Measurements from ENCODE around the gene STK31.
"Not testable (repeated sequence)": the region's sequence is repeated elsewhere in the genome, so short reads cannot be mapped to it uniquely, and the experiment has no call there.

Gene STK31

GRCh38 chr7:23804707-23805106 lies 94.7 kb downstream of the STK31 start:
- DNase-seq = no peak

GRCh38 chr7:23808421-23808820 lies 98.4 kb downstream of the STK31 start:
- no peak for DNase-seq

- DNase-seq = no peak
Observed at GRCh38 chr7:23810099-23810498, 100.1 kb downstream of the STK31 start.

DNA sequence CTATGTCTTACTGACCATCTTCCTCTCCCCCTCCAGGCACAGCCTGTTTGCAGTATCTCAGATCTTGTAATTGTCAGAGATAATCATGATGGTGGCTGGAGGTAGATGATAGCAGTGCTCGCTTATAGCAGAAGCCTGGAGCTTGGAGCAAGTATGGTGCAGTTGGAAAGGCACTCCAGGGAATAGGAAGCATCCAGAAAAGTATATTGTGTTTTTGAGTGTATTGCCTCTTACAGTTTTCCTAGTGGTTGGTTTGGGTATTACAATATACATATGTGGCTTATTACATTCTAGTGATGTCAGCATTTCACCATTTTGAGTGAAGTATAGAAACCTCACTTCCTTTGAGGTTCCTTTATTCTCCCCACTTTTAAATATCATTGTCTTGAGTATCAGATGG lies 101.5 kb downstream of the STK31 start:
- no peak for DNase-seq

DNA sequence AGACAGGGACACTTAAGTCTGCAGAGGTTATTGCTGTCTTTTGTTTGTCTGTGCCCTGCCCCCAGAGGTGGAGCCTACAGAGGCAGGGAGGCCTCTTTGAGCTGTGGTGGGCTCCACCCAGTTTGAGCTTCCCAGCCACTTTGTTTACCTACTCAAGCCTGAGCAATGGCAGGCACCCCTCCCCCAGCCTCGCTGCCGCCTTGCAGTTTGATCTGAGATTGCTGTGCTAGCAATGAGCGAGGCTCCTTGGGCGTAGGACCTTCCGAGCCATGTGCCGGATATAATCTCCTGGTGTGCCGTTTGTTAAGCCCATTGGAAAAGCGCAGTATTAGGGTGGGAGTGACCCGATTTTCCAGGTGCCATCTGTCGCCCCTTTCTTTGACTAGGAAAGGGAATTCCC lies 118.1 kb downstream of the STK31 start:
- DNase-seq = not testable (repeated sequence)

- DNase-seq = not testable (repeated sequence)
Observed at GRCh38 chr7:23832733-23833132, 122.7 kb downstream of the STK31 start.

GRCh38 chr7:23833405-23833804 lies 123.4 kb downstream of the STK31 start:
- DNase-seq = no peak

DNA sequence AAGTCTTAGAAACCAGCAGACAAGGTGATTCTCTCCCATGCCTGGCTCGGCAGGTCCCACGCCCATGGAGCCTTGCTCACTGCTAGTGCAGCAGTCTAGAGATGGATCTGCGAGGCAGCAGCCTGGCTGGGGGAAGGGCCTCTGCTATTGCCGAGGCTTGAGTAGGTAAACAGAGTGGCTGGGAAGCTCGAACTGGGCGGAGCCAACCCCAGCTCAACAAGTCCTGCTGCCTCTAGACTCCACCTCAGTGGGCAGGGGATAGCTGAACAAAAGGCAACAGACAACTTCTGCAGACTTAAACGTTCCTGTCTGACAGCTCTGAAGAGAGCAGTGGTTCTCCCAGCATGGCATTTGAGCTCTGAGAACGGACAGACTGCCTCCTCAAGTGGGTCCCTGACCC lies 134.8 kb downstream of the STK31 start:
- not testable (repeated sequence) for DNase-seq

- DNase-seq = no peak
Observed at GRCh38 chr7:23852135-23852534, 142.1 kb downstream of the STK31 start.

DNA sequence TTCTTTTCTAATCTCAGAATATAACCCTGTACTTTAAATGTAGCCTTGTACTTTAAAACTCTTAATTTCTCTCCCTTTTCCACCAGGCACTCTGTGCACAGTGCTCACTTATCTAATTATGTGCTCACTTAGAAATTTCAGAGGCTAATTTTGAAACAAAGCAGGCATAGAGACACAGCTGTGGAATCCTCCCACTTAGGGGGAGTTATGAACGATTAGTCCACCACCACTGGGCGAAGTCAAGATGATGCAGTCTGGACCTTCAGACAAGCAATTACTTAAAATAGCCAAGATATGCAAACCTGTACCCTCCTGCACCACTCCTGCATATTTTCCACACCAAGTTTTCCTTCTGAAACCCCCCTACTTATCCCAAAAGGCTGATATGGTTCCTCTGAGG lies 143.0 kb downstream of the STK31 start:
- no peak for DNase-seq

DNA sequence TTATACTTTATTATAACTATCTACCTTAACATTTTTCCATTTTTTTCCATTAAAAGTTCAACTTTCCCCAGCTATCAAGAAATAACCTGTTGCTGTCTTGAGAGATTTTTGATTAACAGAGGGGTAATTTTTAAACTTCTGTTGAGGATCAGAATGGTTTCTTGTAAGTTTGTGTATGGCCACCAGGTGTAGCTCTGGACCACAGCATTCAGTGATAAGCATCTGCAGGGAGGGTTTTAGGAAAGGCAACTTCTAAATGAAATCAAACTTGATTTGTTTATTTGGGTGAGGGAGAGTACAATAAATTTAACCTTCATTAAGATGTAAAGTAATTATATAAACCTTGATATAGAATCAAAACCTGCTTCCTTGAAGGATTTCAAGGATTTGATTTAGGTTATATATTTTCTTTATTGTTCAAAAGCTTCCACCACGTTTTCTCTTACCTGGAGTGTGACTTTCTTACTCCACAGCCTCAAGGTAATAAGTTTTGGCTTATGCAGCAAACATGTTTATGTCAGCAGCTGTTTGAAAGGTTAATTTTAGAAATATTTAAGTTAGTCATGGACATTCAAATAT lies 153.3 kb downstream of the STK31 start:
- DNase-seq = no peak

GRCh38 chr7:23864973-23865372 lies 155.0 kb downstream of the STK31 start:
- DNase-seq = no peak

DNA sequence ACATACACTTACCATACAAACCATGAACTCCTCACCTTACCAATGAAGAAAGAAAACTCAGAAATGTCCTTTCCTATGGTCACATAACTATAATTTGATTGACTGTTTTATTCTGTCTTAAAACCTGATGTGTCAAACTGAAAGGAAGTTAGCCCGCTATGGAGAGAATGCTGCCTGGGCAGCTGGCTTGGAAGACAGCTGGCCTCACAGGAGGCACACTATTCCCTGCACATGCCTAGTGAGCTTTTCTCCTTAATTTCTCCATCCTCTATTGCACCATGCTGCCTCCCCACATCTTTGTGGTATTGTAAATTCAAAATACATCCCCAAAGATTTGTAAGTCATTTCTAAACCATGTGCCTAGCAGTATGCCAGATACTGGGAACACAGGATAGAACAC lies 163.3 kb downstream of the STK31 start:
- no peak for DNase-seq

DNA sequence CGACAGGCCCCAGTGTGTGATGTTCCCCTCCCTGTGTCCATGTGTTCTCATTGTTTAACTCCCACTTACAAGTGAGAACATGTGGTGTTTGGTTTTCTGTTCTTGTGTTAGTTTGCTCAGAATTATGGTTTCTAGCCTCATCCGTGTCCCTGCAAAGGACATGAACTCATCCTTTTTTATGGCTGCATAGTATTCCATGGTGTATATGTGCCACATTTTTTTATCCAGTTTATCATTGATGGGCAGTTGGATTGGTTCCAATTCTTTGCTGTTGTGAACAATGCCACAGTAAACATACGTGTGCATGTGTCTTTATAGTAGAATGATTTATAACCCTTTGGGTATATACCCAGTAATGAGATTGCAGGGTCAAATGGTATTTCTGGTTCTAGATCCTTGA lies 166.5 kb downstream of the STK31 start:
- DNase-seq = not testable (repeated sequence)
